Measurements from ENCODE around the gene RNASE12. TPM values are rescaled to one million over a fixed set of nuclear protein-coding genes. Genes with fewer than 3 reads are reported as not detected.

The RNASE12 gene
- total and polyA plus RNA-seq, 9 of the 15 experiments (the other 6 are each of a cell fraction or from before 2014, with no cell fraction given), result 0.24 TPM; not detected in 8

DNA sequence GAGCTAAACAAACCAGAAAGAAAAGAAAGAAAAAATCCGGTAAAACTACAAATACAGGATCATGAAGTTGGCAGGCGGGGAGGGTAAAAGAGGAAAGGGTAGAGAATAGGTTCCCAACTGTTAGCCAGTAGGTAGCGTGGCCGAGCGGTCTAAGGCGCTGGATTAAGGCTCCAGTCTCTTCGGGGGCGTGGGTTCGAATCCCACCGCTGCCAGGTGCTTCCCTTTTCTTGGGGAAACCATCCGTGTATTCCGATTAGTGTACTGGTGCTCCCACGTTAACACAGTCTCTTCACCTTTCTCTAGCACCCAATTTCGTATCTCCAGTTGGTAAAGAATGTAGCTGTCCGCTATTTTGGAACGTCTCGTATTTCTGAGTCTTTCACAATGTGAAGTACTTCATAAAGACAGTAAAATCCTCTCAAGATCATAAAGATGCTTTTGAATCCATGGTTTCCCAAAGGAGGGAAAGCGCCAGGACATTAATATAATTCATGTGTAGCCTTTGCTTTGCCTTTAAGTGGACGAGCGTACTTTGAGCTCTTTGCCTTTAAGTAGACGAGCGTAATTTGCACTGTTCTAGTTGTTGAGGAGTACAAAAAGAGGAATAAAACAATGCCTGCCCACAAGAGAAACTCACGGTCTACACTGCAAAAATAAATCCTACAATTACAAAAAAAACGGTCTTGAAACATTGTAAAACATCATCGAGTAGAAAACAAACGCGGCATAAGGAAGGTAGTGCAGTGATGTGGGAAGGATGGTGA lies 19.0 kb upstream of the RNASE12 start (continued):
- TF ChIP-seq, protein P1, sequence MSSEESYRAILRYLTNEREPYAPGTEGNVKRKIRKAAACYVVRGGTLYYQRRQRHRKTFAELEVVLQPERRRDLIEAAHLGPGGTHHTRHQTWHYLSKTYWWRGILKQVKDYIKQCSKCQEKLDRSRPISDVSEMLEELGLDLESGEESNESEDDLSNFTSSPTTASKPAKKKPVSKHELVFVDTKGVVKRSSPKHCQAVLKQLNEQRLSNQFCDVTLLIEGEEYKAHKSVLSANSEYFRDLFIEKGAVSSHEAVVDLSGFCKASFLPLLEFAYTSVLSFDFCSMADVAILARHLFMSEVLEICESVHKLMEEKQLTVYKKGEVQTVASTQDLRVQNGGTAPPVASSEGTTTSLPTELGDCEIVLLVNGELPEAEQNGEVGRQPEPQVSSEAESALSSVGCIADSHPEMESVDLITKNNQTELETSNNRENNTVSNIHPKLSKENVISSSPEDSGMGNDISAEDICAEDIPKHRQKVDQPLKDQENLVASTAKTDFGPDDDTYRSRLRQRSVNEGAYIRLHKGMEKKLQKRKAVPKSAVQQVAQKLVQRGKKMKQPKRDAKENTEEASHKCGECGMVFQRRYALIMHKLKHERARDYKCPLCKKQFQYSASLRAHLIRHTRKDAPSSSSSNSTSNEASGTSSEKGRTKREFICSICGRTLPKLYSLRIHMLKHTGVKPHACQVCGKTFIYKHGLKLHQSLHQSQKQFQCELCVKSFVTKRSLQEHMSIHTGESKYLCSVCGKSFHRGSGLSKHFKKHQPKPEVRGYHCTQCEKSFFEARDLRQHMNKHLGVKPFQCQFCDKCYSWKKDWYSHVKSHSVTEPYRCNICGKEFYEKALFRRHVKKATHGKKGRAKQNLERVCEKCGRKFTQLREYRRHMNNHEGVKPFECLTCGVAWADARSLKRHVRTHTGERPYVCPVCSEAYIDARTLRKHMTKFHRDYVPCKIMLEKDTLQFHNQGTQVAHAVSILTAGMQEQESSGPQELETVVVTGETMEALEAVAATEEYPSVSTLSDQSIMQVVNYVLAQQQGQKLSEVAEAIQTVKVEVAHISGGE (CRISPR knock-in tag; IDR thresholded peaks at IDR 0.05), result no peak
- TF ChIP-seq ILF3 (IDR thresholded peaks at IDR 0.05; ENCODE audit: borderline replicate concordance), result no peak
- no peak for TF ChIP-seq ZNF77 (CRISPR knock-in tag; IDR thresholded peaks at IDR 0.05)
- TF ChIP-seq JUND (IDR thresholded peaks at IDR 0.05; ENCODE audit: borderline replicate concordance, low read depth, low read length), result no peak
- TF ChIP-seq JUND (tag; IDR thresholded peaks at IDR 0.05; ENCODE audit: borderline replicate concordance, low read depth, low read length), result no peak
- TF ChIP-seq POLR2B (IDR thresholded peaks at IDR 0.05; ENCODE audit: low read depth, partially characterized antibody), result no peak
- TF ChIP-seq ZNF445 (CRISPR knock-in tag; IDR thresholded peaks at IDR 0.05; ENCODE audit: low read depth), result no peak
- TF ChIP-seq ZNF431 (CRISPR knock-in tag; IDR thresholded peaks at IDR 0.05), result no peak
- TF ChIP-seq ZNF764 (CRISPR knock-in tag; IDR thresholded peaks at IDR 0.05; ENCODE audit: low read depth), result peak; percentile 81
- TF ChIP-seq ZNF134 (CRISPR knock-in tag; conservative IDR thresholded peaks at IDR 0.05), result no peak
- TF ChIP-seq, protein P2, sequence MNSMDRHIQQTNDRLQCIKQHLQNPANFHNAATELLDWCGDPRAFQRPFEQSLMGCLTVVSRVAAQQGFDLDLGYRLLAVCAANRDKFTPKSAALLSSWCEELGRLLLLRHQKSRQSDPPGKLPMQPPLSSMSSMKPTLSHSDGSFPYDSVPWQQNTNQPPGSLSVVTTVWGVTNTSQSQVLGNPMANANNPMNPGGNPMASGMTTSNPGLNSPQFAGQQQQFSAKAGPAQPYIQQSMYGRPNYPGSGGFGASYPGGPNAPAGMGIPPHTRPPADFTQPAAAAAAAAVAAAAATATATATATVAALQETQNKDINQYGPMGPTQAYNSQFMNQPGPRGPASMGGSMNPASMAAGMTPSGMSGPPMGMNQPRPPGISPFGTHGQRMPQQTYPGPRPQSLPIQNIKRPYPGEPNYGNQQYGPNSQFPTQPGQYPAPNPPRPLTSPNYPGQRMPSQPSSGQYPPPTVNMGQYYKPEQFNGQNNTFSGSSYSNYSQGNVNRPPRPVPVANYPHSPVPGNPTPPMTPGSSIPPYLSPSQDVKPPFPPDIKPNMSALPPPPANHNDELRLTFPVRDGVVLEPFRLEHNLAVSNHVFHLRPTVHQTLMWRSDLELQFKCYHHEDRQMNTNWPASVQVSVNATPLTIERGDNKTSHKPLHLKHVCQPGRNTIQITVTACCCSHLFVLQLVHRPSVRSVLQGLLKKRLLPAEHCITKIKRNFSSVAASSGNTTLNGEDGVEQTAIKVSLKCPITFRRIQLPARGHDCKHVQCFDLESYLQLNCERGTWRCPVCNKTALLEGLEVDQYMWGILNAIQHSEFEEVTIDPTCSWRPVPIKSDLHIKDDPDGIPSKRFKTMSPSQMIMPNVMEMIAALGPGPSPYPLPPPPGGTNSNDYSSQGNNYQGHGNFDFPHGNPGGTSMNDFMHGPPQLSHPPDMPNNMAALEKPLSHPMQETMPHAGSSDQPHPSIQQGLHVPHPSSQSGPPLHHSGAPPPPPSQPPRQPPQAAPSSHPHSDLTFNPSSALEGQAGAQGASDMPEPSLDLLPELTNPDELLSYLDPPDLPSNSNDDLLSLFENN (IDR thresholded peaks at IDR 0.05; ENCODE audit: low read depth in 2 of 2, low read length in 2 of 2), result no peak
- no peak for TF ChIP-seq TAL1 (IDR thresholded peaks at IDR 0.05)
- TF ChIP-seq, protein P3, sequence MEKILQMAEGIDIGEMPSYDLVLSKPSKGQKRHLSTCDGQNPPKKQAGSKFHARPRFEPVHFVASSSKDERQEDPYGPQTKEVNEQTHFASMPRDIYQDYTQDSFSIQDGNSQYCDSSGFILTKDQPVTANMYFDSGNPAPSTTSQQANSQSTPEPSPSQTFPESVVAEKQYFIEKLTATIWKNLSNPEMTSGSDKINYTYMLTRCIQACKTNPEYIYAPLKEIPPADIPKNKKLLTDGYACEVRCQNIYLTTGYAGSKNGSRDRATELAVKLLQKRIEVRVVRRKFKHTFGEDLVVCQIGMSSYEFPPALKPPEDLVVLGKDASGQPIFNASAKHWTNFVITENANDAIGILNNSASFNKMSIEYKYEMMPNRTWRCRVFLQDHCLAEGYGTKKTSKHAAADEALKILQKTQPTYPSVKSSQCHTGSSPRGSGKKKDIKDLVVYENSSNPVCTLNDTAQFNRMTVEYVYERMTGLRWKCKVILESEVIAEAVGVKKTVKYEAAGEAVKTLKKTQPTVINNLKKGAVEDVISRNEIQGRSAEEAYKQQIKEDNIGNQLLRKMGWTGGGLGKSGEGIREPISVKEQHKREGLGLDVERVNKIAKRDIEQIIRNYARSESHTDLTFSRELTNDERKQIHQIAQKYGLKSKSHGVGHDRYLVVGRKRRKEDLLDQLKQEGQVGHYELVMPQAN (IDR thresholded peaks at IDR 0.05; ENCODE audit: borderline replicate concordance), result no peak
- no peak for TF ChIP-seq THRA (IDR thresholded peaks at IDR 0.05)
- no peak for TF ChIP-seq HMG20A (CRISPR knock-in tag; conservative IDR thresholded peaks at IDR 0.05)

Measured in K562 (cell line).